Measurements from ENCODE around the gene UBE3B.

DNA sequence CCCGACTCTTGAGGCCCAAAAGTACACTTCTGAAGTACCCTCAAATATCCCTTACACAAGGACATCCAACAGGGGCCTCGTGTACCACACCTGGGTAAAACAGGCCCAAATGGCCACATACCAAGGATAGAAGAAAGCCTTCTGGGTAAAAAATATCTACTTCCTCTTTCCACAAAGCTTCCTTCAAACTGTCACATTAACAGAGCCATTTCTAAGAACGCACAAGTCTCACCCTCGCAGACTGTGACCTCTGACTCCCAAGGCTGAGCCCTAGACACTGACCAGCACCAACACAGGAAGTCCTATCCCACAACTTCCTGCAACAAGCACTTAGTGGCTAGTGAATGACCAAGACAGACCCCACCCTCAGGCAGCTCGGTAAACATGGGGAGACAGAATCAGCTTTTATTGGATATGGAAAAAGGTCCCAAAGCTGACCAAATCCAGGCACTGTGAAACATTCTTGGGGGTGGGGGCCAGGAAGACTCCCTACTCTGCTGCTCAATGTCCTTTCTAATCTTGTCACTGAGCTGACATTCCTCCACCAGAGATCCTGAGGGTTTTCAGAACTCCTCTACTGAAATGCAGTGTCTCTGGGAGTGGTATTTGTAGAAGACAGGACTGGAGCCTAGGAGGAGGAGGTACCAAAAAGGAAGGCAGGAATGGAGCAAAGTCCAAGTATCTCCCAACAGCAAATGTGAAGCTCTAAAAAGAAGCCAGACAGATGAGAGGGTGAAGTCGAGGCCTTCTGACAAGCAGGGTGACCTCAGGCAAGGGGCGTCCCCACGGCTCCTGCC is 16.2 kb upstream of the UBE3B start:
- TF ChIP-seq, protein P1, sequence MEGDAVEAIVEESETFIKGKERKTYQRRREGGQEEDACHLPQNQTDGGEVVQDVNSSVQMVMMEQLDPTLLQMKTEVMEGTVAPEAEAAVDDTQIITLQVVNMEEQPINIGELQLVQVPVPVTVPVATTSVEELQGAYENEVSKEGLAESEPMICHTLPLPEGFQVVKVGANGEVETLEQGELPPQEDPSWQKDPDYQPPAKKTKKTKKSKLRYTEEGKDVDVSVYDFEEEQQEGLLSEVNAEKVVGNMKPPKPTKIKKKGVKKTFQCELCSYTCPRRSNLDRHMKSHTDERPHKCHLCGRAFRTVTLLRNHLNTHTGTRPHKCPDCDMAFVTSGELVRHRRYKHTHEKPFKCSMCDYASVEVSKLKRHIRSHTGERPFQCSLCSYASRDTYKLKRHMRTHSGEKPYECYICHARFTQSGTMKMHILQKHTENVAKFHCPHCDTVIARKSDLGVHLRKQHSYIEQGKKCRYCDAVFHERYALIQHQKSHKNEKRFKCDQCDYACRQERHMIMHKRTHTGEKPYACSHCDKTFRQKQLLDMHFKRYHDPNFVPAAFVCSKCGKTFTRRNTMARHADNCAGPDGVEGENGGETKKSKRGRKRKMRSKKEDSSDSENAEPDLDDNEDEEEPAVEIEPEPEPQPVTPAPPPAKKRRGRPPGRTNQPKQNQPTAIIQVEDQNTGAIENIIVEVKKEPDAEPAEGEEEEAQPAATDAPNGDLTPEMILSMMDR (IDR thresholded peaks at IDR 0.05) = no peak
- TF ChIP-seq POLR2A (IDR thresholded peaks at IDR 0.05) = peak; percentile 31
- no peak for TF ChIP-seq EP300 (IDR thresholded peaks at IDR 0.05; ENCODE audit: low read depth)
